ENCODE results near the gene APOA5. TPM values are rescaled to one million over a fixed set of nuclear protein-coding genes. Genes with fewer than 3 reads are reported as not detected.

APOA5 gene
- total RNA-seq, 2 donors from 2014 or later: not detected

GRCh38 chr11:116823031-116823843, 31.6 kb upstream of the APOA5 start, which contains the start of gene APOA4:
APOA4 (minus strand) TSS chr11:116823304; CDS start chr11:116823191, 113 bp downstream.
- TF ChIP-seq CTCF (IDR thresholded peaks at IDR 0.05): no peak
- no peak for DNase-seq (ENCODE audit: low spot score)
- Histone ChIP-seq H3K4me1 (no peaks in the 10 kb centered on the region), H3K9me3 (no peaks in the 10 kb centered on the region), H3K27me3 (no peaks in the 10 kb centered on the region), H3K4me3 (no peak within 1 kb of the TSS), H3K27ac (no peak within 1 kb of the TSS), H3K36me3 (no peaks in the 10 kb centered on the region)

GRCh38 chr11:116822575-116822974, 30.9 kb upstream of the APOA5 start:
- Histone ChIP-seq H3K4me1 (no peaks in the 10 kb centered on the region), H3K36me3 (no peaks in the 10 kb centered on the region), H3K9me3 (no peaks in the 10 kb centered on the region), H3K4me3 (no peak overlapping the region), H3K27ac (no peak overlapping the region), H3K27me3 (no peaks in the 10 kb centered on the region)
- no peak for TF ChIP-seq CTCF (IDR thresholded peaks at IDR 0.05)
- no peak for DNase-seq (ENCODE audit: low spot score)

GRCh38 chr11:116821050-116821918, 29.6 kb upstream of the APOA5 start:
- Histone ChIP-seq H3K9me3 (no peaks in the 10 kb centered on the region), H3K4me3 (no peak overlapping the region), H3K27ac (no peak overlapping the region), H3K36me3 (no peaks in the 10 kb centered on the region), H3K4me1 (no peaks in the 10 kb centered on the region), H3K27me3 (no peaks in the 10 kb centered on the region)
- DNase-seq (ENCODE audit: low spot score): no peak
- TF ChIP-seq CTCF (IDR thresholded peaks at IDR 0.05): no peak

GRCh38 chr11:116819049-116819448, 27.4 kb upstream of the APOA5 start:
- no peak for DNase-seq (ENCODE audit: low spot score)
- Histone ChIP-seq H3K36me3 (no peaks in the 10 kb centered on the region), H3K27me3 (no peaks in the 10 kb centered on the region), H3K27ac (no peak overlapping the region), H3K4me1 (no peaks in the 10 kb centered on the region), H3K9me3 (no peaks in the 10 kb centered on the region), H3K4me3 (no peak overlapping the region)
- TF ChIP-seq CTCF (IDR thresholded peaks at IDR 0.05): no peak

- H3K27ac ChIP-seq: no peak overlapping the region
Observed at GRCh38 chr11:116814502-116814901, 22.8 kb upstream of the APOA5 start.

More at GRCh38 chr11:116814502-116814901, 22.8 kb upstream of the APOA5 start:
- Histone ChIP-seq H3K9me3 (no peaks in the 10 kb centered on the region), H3K4me3 (no peak overlapping the region), H3K36me3 (no peaks in the 10 kb centered on the region), H3K4me1 (no peaks in the 10 kb centered on the region), H3K27me3 (no peaks in the 10 kb centered on the region)
- DNase-seq (ENCODE audit: low spot score): no peak
- TF ChIP-seq CTCF (IDR thresholded peaks at IDR 0.05): no peak
